ENCODE results near the gene PNKD.

GRCh38 chr2:218395090-218395444 is 124.7 kb downstream of the PNKD start:
- no peak for TF ChIP-seq CTCF (conservative IDR thresholded peaks at IDR 0.05; ENCODE audit: low read length)
- no peak for TF ChIP-seq EZH2phosphoT487 (IDR thresholded peaks at IDR 0.05; ENCODE audit: borderline replicate concordance, low read depth, low read length)
